GM18502 (cell line): ENCODE results near the gene EPHX1.

Experiments used
- ATAC-seq: cut with Tn5 transposase; IDR thresholded peaks from one replicate; pipeline ENCODE4 v1.9.1; 2021; ENCODE audit warnings: mild to moderate bottlenecking; ENCODE audit not compliant: unreplicated experiment, poor library complexity

Gene EPHX1

GRCh38 chr1:225891229-225891972 is 81.5 kb downstream of the EPHX1 start:
- ATAC-seq, result no peak

- no peak for ATAC-seq
Measured at GRCh38 chr1:225892307-225892706, 82.4 kb downstream of the EPHX1 start.
